HG03565 (cell line): ENCODE data around the gene GAS2L2.

Source experiments
- ATAC-seq: cut with Tn5 transposase; IDR thresholded peaks from one replicate; pipeline ENCODE4 v1.9.1; 2021; ENCODE audit warnings: mild to moderate bottlenecking, moderate library complexity; ENCODE audit not compliant: unreplicated experiment

GAS2L2 gene

DNA sequence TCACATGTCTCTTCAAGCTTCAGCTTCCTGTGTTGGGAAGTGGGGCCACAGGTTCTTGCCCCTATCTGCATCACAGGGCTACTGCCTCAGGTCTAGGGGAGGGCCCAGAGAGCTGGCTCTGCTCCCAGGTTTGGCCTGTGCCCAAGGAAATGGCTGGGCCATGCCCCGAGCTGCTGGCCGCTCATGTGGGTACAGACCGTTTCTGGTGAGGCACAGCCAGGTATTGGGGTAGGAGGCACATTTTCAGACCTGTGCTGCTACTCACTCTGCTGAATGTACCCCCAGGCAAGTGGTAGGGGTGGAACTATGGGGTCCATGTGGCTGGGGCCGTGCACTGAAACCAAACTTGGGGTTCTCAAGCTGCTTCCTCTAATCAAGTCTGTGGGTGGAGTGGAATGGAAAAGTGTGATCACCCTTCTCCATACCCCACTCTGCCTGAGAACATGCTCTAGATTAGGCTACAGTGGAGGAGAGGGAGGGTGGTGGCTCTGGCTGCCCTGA lies 4.6 kb downstream of the GAS2L2 start:
- ATAC-seq: no peak

- ATAC-seq: no peak
Observed at GRCh38 chr17:35747540-35748017, 5.5 kb downstream of the GAS2L2 start.

DNA sequence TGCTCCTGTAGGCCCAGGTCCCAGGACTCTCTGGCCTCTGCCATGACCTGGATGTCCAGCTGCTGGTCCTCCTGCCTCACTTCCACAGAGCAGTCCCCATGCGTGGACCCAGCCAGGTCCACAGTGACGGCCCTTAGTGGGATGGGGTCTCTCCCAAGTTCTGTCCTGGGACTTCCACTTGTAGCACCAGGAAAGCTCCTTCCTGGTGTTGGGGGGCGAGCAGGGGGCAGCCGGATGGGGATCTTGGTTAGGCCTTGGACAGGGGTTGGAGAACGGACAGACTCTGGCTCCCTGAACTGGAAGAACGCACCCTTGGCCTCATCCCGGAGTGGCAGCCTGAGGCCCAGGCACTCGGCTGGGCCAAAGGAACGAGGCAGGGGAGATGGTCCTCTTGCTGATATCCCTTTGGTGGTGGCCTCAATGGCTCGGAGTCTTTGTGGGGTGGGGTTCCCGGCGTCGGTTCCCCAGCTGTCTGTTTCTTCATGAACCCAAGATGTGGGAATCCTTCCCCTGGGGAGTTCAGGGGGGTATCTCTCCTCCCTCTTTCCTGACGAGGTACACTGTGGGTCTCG lies 7.2 kb downstream of the GAS2L2 start:
- no peak for ATAC-seq

DNA sequence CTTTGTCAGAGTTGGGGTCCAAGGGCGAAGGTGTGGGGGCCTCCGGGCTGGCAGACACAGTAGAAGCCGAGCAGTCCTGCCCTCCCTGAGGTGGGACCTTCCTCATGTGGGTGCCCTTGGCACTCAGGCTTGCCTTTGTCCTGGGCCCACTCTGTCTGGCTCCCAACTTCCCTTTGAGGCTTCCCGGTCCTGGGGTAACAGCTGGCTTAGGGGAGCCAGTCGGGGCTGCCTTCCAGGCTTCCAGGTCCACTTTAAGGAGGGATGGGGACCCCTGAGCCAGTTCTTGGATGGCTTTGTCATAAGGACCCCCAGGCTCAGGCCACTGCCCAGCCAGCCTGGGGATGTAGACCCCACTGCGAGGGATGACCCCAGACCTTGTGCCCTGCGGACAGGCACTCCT lies 7.8 kb downstream of the GAS2L2 start:
- ATAC-seq: no peak

DNA sequence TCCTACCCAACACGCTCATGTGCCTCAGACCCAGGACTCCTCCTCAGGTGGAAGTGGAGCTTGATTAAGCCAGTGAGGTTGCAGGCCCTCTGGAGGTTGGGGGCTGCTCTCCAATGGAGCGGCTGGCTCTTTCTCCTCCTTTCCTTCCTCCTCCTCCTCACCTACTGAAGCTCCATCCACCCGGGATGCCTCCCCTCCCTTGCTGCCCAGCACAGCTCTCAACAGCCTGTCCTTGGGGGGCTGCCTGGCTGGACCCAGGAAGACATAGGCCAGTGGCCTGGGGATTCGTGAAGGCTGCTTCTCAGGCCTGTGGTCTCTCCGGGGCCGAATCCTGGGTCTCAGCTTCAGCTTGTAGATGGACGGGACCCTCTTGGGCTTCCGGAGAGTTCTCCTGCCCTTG lies 8.2 kb downstream of the GAS2L2 start:
- ATAC-seq: no peak

GRCh38 chr17:35743626-35744328 lies 9.3 kb downstream of the GAS2L2 start:
- no peak for ATAC-seq

DNA sequence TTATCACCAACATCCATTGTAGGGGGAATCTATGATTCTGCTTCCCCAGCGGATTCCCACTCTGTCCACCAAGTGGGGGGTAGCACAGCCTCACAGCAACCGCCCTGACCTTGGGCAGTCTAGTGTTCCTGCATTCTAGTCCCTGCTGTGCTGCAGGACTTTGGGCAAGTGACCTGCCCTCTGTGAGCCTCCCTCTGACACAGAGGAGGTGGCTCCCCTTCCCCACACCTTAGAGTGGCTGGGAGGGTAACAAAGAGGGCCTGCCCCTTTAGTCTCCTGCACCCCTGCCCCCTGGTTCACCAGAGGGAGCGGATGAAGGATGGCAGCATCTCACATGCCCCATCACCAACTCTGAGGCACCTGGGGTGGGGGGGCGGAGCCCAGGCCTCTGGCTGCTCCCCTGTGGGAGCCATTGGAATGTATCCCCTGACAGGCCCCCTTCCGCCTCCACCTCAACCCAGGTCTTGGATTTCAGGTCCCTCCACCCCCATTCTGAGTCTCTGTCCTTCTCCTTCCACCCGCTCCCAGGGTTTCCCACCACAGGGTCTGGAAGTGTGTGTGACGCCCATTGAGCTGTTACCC lies 10.1 kb downstream of the GAS2L2 start:
- no peak for ATAC-seq

- no peak for ATAC-seq
Observed at GRCh38 chr17:35742496-35742895, 10.5 kb downstream of the GAS2L2 start.

GRCh38 chr17:35740997-35741931 lies 11.8 kb downstream of the GAS2L2 start:
- ATAC-seq: no peak

GRCh38 chr17:35740216-35740615 lies 12.8 kb downstream of the GAS2L2 start:
- ATAC-seq: no peak

DNA sequence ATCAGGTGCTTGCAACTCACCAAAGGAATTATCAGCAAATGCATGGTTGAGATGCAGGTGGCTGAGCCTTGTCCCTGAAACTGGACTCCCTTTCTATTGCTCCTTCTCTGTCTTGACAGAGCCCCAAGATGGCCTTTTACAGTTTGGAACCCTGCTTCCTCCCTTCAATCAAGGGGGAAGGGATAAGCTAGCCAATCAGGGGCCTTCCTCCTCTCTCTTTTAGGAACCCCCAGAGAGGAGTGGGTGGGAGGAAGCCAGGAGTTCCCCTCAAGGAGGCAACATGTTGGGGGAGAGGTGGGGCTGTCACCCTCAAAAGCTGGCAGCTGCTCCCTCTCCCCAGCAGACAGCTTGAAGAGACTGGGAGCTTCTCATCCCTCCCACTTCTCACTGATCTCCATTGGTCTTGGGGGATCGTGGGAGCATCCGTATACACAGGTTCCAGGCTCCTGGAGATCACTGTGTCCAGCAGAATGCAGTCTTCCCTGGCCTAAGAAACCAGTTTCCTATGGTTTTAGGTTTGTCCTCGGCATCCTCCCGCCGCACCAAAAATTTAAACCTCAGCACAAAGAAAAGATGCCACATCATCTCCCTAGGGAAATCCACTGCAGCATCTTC lies 14.4 kb downstream of the GAS2L2 start:
- no peak for ATAC-seq

- ATAC-seq: no peak
Observed at GRCh38 chr17:35736236-35736635, 16.8 kb downstream of the GAS2L2 start.

GRCh38 chr17:35735036-35735805 lies 17.8 kb downstream of the GAS2L2 start:
- no peak for ATAC-seq

- no peak for ATAC-seq
Observed at GRCh38 chr17:35734396-35734795, 18.6 kb downstream of the GAS2L2 start.

GRCh38 chr17:35733366-35733765 lies 19.7 kb downstream of the GAS2L2 start:
- ATAC-seq: no peak

DNA sequence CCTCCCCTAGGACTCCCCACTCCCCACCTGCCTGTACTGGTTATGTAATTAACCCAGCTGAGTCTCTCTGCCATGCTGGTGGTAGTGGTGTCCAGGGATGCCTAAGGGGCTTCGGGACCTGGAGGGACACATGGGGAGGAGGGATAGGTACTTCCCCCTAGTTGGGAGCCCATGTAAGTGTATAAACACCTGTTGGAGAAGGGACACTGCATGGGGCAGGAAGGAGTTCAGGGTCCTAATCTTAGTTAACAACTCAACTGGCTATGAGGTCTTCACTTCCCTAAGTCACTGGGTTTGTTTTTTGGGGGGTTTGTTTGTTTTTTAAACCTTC lies 20.3 kb downstream of the GAS2L2 start:
- no peak for ATAC-seq

DNA sequence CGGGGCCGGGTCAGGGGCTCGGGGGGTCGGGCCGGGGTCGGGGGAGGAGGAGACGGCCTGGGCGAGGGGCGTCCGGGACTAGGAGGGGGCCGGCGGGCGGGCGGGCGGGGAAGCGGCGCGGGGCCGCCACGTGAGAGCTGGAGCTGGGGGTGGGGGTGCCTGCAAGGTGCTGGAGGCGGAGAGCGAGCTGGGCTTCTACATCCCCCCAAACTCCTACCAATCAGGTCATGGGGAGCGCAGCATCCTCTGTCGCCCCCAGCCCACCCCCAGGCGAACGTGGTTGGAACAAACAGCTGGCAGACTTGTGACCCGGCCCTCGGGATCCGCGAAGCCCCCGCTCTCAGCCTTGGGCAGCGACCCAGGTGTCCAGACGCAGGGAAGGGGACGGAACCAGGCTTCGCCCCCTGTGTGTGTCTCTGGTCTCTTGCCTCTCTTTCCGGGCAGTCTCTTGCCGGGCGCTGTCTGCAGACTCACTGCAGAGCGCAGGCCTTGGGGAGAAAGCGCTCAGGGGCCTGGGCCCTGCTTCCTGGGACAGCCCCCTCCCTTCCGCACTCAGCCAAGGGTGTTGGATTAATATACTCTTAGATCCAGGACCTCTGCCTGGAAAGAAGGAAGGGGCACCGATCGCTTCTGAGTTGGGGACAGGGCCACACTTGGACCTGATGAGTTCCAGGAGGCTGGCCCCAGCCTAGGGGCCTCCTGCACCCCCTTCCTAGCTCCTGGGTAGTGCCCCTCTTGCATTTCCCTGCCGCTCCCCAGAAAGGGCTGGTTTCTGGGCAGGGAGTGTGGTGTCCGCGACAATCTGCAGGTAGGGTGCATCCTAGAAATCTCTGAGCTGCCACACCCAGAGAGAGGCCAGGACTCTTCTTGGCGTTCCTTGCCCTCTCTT lies 20.9 kb downstream of the GAS2L2 start:
- no peak for ATAC-seq

GRCh38 chr17:35731239-35731916 lies 21.7 kb downstream of the GAS2L2 start, which contains the start of gene RASL10B:
Gene RASL10B (plus strand): TSS chr17:35731639. CDS start chr17:35735185, 3,546 bp downstream.
- ATAC-seq: no peak
